NOMO-1 treated with DMSO at 0.1 percent for 48 hours (cell line): ENCODE results near the gene HNRNPH3.

ENCODE experiments used
- DNase-seq: peaks from one replicate; lab custom pipeline; 2025; ENCODE audit not compliant: unreplicated experiment; lab: John Stamatoyannopoulos, UW

HNRNPH3 gene

DNA sequence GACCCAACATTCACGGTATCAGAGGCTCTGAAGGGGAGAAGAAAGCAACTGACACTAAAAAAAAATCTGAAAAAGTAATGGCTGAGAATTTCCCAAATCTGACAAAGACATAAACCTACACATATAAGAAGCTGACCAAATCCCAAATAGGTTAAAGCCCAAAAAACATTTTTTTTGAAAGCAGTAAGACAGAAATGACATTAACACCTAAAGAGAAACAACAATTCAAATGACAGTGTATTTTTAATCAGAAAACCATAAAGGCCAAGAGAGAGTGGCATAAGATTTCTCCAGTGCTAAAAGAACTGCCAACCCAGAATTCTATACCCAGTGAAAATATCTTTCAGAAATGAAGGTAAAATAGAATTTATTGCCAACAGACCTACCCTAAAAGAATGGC lies 39.7 kb downstream of the HNRNPH3 start:
- DNase-seq: no peak

DNA sequence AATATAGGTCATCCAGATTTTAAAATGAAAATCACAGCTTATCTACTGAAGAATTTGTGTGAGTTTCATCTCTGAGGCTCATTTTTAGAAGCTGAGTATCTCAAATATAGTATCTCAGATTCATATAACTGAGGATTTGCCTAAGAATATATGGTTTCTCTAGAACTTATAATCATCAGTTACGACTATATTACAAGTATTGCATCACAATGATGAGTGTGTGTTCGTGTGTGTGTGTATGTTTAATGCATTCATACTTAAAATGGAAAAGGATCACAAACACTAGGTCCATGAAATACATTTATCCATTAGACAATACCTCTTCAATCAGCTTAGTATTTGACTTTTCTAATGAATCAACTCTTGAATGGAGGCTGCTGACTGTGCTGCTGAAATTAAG lies 53.9 kb downstream of the HNRNPH3 start:
- DNase-seq: no peak
